Stimulated activated naive CD4-positive, alpha-beta T cell treated with Interleukin-2 at 50 U/mL for 16 hours (primary cell): ENCODE data around the gene AAMDC.
"Not testable (repeated sequence)": the region's sequence is repeated elsewhere in the genome, so short reads cannot be mapped to it uniquely, and the experiment has no call there.

Source experiments
- DNase-seq: peaks from one replicate; lab custom pipeline; 2025; lab: John Stamatoyannopoulos, UW

The AAMDC gene

GRCh38 chr11:77821349-77821851, 456 bp downstream of the AAMDC start:
- no peak for DNase-seq

- DNase-seq: not testable (repeated sequence)
Observed at GRCh38 chr11:77822126-77822525, 1.2 kb downstream of the AAMDC start.

- DNase-seq: no peak
Observed at GRCh38 chr11:77823775-77824174, 2.8 kb downstream of the AAMDC start.

- no peak for DNase-seq
Observed at GRCh38 chr11:77828926-77829325, 8.0 kb downstream of the AAMDC start.

- no peak for DNase-seq
Observed at GRCh38 chr11:77833302-77833701, 12.4 kb downstream of the AAMDC start.

GRCh38 chr11:77842441-77843121, 21.6 kb downstream of the AAMDC start:
- DNase-seq: no peak

- DNase-seq: not testable (repeated sequence)
Observed at GRCh38 chr11:77843700-77844099, 22.8 kb downstream of the AAMDC start.

- DNase-seq: no peak
Observed at GRCh38 chr11:77851503-77851902, 30.6 kb downstream of the AAMDC start.

GRCh38 chr11:77854838-77855237, 33.9 kb downstream of the AAMDC start:
- DNase-seq: no peak

GRCh38 chr11:77857906-77858457, 37.0 kb downstream of the AAMDC start:
- DNase-seq: not testable (repeated sequence)

- not testable (repeated sequence) for DNase-seq
Observed at GRCh38 chr11:77861444-77861843, 40.5 kb downstream of the AAMDC start.

GRCh38 chr11:77865805-77866204, 44.9 kb downstream of the AAMDC start:
- no peak for DNase-seq

- no peak for DNase-seq
Observed at GRCh38 chr11:77866336-77866735, 45.4 kb downstream of the AAMDC start.

GRCh38 chr11:77868744-77869143, 47.8 kb downstream of the AAMDC start:
- no peak for DNase-seq

- DNase-seq: no peak
Observed at GRCh38 chr11:77871855-77872254, 50.9 kb downstream of the AAMDC start.

- no peak for DNase-seq
Observed at GRCh38 chr11:77873345-77873744, 52.4 kb downstream of the AAMDC start.

GRCh38 chr11:77874206-77874605, 53.3 kb downstream of the AAMDC start:
- no peak for DNase-seq

GRCh38 chr11:77876045-77876444, 55.1 kb downstream of the AAMDC start:
- DNase-seq: no peak

- DNase-seq: not testable (repeated sequence)
Observed at GRCh38 chr11:77878247-77878646, 57.3 kb downstream of the AAMDC start.

GRCh38 chr11:77879218-77879617, 58.3 kb downstream of the AAMDC start:
- no peak for DNase-seq

GRCh38 chr11:77882396-77882795, 61.5 kb downstream of the AAMDC start:
- no peak for DNase-seq

- no peak for DNase-seq
Observed at GRCh38 chr11:77883775-77884174, 62.8 kb downstream of the AAMDC start.

- DNase-seq: no peak
Observed at GRCh38 chr11:77884186-77884828, 63.4 kb downstream of the AAMDC start.
